ENCODE data around the gene ENDOD1. TPM values are rescaled to one million over a fixed set of nuclear protein-coding genes. Genes with fewer than 3 reads are reported as not detected.

ENDOD1 gene
- total and polyA plus RNA-seq, 2 experiments from 2014 or later, result 0.76 to 4.0 TPM

DNA sequence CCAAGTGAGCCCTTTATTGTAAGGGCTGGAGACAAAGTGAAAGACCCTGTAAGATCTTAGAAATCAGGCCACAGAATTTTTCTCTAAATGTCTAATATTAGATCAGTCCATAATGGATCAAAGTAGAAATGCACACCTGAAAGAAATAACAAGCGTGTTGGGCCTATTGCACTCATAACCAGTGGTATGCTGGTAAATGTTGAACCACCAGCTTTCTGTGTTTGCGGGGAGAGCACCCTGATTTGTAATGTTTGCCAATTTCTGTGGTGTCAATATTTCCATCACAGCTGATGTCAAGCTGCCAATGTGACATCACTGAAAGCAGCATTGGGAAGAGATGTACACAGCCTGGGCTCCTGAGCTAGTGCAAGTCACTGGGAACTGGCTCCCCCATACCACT, 46.2 kb downstream of the ENDOD1 start:
- Histone ChIP-seq H4K20me1 (replicated peaks; ENCODE audit: insufficient read depth) (0 out of 2 replicates have a peak, but pooled peaks cover 2% of the 10 kb centered on the region), H3K36me3 (ENCODE audit: insufficient read depth) (no peaks in the 10 kb centered on the region), H2AFZ (no peak overlapping the region), H3K27ac (ENCODE audit: low read depth) (no peak overlapping the region), H3F3A (replicated peaks; ENCODE audit: low read depth) (no peaks in the 10 kb centered on the region), H3K4me3 (no peak overlapping the region), H3K9me2 (ENCODE audit: insufficient read depth) (no peaks in the 10 kb centered on the region), H3K4me2 (no peak overlapping the region), H3K27me3 (ENCODE audit: insufficient read depth) (no peaks in the 10 kb centered on the region), H3K79me2 (replicated peaks; ENCODE audit: insufficient read depth) (no peaks in the 10 kb centered on the region), H3K4me1 (ENCODE audit: insufficient read depth) (no peaks in the 10 kb centered on the region)
- Mint-ChIP-seq H3K27me3 (ENCODE audit: insufficient read depth, low read depth, poor library complexity) (peaks cover 2% of the 10 kb centered on the region), H3K27ac (no peak overlapping the region), H3K4me3 (no peak overlapping the region), H3K36me3 (ENCODE audit: low read depth) (no peaks in the 10 kb centered on the region), H3K9me3 (no peaks in the 10 kb centered on the region), H3K4me1 (no peaks in the 10 kb centered on the region)
- DNase-seq (ENCODE audit: low spot score) (no peak), ATAC-seq (no peak)
- TF ChIP-seq POLR2AphosphoS5 (IDR thresholded peaks at IDR 0.05; ENCODE audit: low read depth), result no peak
- no peak for TF ChIP-seq CREB1 (CRISPR knock-in tag; IDR thresholded peaks at IDR 0.05; ENCODE audit: low read depth)
- no peak for TF ChIP-seq NANOG (IDR thresholded peaks at IDR 0.05; ENCODE audit: borderline replicate concordance)
- TF ChIP-seq JUNB (IDR thresholded peaks at IDR 0.05; ENCODE audit: unreplicated experiment), result no peak
- no peak for TF ChIP-seq ZNF114 (CRISPR knock-in tag; IDR thresholded peaks at IDR 0.05)
- no peak for TF ChIP-seq STAT1 (IDR thresholded peaks at IDR 0.05; ENCODE audit: unreplicated experiment)
- TF ChIP-seq EZH2 (IDR thresholded peaks at IDR 0.05; ENCODE audit: low read depth, unreplicated experiment), result no peak
- TF ChIP-seq, protein P1, sequence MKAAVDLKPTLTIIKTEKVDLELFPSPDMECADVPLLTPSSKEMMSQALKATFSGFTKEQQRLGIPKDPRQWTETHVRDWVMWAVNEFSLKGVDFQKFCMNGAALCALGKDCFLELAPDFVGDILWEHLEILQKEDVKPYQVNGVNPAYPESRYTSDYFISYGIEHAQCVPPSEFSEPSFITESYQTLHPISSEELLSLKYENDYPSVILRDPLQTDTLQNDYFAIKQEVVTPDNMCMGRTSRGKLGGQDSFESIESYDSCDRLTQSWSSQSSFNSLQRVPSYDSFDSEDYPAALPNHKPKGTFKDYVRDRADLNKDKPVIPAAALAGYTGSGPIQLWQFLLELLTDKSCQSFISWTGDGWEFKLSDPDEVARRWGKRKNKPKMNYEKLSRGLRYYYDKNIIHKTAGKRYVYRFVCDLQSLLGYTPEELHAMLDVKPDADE (IDR thresholded peaks at IDR 0.05), result no peak
- TF ChIP-seq EZH2phosphoT487 (IDR thresholded peaks at IDR 0.05; ENCODE audit: unreplicated experiment), result no peak
- no peak for TF ChIP-seq ZNF331 (CRISPR knock-in tag; IDR thresholded peaks at IDR 0.05; ENCODE audit: low read depth)
- TF ChIP-seq, protein P2, sequence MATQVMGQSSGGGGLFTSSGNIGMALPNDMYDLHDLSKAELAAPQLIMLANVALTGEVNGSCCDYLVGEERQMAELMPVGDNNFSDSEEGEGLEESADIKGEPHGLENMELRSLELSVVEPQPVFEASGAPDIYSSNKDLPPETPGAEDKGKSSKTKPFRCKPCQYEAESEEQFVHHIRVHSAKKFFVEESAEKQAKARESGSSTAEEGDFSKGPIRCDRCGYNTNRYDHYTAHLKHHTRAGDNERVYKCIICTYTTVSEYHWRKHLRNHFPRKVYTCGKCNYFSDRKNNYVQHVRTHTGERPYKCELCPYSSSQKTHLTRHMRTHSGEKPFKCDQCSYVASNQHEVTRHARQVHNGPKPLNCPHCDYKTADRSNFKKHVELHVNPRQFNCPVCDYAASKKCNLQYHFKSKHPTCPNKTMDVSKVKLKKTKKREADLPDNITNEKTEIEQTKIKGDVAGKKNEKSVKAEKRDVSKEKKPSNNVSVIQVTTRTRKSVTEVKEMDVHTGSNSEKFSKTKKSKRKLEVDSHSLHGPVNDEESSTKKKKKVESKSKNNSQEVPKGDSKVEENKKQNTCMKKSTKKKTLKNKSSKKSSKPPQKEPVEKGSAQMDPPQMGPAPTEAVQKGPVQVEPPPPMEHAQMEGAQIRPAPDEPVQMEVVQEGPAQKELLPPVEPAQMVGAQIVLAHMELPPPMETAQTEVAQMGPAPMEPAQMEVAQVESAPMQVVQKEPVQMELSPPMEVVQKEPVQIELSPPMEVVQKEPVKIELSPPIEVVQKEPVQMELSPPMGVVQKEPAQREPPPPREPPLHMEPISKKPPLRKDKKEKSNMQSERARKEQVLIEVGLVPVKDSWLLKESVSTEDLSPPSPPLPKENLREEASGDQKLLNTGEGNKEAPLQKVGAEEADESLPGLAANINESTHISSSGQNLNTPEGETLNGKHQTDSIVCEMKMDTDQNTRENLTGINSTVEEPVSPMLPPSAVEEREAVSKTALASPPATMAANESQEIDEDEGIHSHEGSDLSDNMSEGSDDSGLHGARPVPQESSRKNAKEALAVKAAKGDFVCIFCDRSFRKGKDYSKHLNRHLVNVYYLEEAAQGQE (IDR thresholded peaks at IDR 0.05; ENCODE audit: unreplicated experiment), result no peak
- TF ChIP-seq, protein P3, sequence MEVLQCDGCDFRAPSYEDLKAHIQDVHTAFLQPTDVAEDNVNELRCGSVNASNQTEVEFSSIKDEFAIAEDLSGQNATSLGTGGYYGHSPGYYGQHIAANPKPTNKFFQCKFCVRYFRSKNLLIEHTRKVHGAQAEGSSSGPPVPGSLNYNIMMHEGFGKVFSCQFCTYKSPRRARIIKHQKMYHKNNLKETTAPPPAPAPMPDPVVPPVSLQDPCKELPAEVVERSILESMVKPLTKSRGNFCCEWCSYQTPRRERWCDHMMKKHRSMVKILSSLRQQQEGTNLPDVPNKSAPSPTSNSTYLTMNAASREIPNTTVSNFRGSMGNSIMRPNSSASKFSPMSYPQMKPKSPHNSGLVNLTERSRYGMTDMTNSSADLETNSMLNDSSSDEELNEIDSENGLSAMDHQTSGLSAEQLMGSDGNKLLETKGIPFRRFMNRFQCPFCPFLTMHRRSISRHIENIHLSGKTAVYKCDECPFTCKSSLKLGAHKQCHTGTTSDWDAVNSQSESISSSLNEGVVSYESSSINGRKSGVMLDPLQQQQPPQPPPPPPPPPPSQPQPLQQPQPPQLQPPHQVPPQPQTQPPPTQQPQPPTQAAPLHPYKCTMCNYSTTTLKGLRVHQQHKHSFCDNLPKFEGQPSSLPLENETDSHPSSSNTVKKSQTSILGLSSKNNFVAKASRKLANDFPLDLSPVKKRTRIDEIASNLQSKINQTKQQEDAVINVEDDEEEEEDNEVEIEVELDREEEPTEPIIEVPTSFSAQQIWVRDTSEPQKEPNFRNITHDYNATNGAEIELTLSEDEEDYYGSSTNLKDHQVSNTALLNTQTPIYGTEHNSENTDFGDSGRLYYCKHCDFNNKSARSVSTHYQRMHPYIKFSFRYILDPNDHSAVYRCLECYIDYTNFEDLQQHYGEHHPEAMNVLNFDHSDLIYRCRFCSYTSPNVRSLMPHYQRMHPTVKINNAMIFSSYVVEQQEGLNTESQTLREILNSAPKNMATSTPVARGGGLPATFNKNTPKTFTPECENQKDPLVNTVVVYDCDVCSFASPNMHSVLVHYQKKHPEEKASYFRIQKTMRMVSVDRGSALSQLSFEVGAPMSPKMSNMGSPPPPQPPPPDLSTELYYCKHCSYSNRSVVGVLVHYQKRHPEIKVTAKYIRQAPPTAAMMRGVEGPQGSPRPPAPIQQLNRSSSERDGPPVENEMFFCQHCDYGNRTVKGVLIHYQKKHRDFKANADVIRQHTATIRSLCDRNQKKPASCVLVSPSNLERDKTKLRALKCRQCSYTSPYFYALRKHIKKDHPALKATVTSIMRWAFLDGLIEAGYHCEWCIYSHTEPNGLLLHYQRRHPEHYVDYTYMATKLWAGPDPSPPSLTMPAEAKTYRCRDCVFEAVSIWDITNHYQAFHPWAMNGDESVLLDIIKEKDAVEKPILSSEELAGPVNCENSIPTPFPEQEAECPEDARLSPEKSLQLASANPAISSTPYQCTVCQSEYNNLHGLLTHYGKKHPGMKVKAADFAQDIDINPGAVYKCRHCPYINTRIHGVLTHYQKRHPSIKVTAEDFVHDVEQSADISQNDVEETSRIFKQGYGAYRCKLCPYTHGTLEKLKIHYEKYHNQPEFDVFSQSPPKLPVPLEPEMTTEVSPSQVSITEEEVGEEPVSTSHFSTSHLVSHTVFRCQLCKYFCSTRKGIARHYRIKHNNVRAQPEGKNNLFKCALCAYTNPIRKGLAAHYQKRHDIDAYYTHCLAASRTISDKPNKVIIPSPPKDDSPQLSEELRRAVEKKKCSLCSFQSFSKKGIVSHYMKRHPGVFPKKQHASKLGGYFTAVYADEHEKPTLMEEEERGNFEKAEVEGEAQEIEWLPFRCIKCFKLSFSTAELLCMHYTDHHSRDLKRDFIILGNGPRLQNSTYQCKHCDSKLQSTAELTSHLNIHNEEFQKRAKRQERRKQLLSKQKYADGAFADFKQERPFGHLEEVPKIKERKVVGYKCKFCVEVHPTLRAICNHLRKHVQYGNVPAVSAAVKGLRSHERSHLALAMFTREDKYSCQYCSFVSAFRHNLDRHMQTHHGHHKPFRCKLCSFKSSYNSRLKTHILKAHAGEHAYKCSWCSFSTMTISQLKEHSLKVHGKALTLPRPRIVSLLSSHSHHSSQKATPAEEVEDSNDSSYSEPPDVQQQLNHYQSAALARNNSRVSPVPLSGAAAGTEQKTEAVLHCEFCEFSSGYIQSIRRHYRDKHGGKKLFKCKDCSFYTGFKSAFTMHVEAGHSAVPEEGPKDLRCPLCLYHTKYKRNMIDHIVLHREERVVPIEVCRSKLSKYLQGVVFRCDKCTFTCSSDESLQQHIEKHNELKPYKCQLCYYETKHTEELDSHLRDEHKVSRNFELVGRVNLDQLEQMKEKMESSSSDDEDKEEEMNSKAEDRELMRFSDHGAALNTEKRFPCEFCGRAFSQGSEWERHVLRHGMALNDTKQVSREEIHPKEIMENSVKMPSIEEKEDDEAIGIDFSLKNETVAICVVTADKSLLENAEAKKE (CRISPR knock-in tag; IDR thresholded peaks at IDR 0.05), result no peak
- TF ChIP-seq, protein P4, sequence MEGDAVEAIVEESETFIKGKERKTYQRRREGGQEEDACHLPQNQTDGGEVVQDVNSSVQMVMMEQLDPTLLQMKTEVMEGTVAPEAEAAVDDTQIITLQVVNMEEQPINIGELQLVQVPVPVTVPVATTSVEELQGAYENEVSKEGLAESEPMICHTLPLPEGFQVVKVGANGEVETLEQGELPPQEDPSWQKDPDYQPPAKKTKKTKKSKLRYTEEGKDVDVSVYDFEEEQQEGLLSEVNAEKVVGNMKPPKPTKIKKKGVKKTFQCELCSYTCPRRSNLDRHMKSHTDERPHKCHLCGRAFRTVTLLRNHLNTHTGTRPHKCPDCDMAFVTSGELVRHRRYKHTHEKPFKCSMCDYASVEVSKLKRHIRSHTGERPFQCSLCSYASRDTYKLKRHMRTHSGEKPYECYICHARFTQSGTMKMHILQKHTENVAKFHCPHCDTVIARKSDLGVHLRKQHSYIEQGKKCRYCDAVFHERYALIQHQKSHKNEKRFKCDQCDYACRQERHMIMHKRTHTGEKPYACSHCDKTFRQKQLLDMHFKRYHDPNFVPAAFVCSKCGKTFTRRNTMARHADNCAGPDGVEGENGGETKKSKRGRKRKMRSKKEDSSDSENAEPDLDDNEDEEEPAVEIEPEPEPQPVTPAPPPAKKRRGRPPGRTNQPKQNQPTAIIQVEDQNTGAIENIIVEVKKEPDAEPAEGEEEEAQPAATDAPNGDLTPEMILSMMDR (conservative IDR thresholded peaks at IDR 0.05; ENCODE audit: low read depth in 2 of 2), result no peak
